ENCODE data around the gene FIBCD1.
"Not testable (repeated sequence)": the region's sequence is repeated elsewhere in the genome, so short reads cannot be mapped to it uniquely, and the experiment has no call there.

DNA sequence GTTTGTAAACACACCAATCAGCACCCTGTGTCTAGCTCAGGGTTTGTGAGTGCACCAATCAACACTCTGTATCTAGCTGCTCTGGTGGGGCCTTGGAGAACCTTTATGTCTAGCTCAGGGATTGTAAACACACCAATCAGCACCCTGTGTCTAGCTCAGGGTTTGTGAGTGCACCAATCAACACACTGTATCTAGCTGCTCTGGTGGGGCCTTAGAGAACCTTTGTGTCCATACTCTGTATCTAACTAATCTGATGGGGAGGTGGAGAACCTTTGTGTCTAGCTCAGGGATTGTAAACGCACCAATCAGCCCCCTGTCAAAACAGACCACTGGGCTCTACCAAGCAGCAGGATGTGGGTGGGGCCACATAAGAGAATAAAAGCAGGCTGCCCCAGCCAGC lies 28.4 kb downstream of the FIBCD1 start:
- not testable (repeated sequence) for TF ChIP-seq CTCF (optimal IDR thresholded peaks at IDR 0.05 in 1 of 3, IDR thresholded peaks at IDR 0.05 in 1 of 3, conservative IDR thresholded peaks at IDR 0.05 in 1 of 3; ENCODE audit: extremely low read depth in 1 of 3, insufficient read depth in 2 of 3, low read length in 3 of 3); EZH2 (IDR thresholded peaks at IDR 0.05; ENCODE audit: low read length)

Data from keratinocyte (primary cell).